Measurements from ENCODE around the gene UBXN11. TPM values are rescaled to one million over a fixed set of nuclear protein-coding genes. Genes with fewer than 3 reads are reported as not detected.

Gene UBXN11
- total RNA-seq, 1 donor from 2014 or later = 19.0 TPM

GRCh38 chr1:26233903-26234643 is 72.4 kb downstream of the UBXN11 start, which contains the start of gene CEP85:
Gene CEP85 (plus strand): TSS chr1:26234200. CDS start chr1:26239784, 5,584 bp downstream.
- Mint-ChIP-seq H3K27me3 (peaks cover 6% of the 10 kb centered on the region), H3K9me3 (no peaks in the 10 kb centered on the region), H3K36me3 (ENCODE audit: low read depth) (peaks cover 10% of the 10 kb centered on the region), H3K4me1 (peaks cover 31% of the 10 kb centered on the region), H3K27ac (peak within 1 kb of the TSS; percentile 91), H3K4me3 (peak within 1 kb of the TSS; percentile 96)
- DNase-seq = peak; percentile 99
- intact Hi-C loops (cut with micrococcal nuclease) = loop anchor here (1.0 to 5.0 kb wide), 4 partner anchors 65 to 197 kb away; partner anchors contain the start of genes PDIK1L and ZNF593

Other genes with a start within 250 kb of the UBXN11 start
- not detected in 2 replicates for gene TRIM63, start 239.0 kb downstream of the UBXN11 start, total RNA-seq
- 15.8 and 18.7 TPM in 2 replicates for gene PDIK1L, start 194.8 kb downstream of the UBXN11 start, total RNA-seq
- gene FAM110D, start 147.6 kb downstream of the UBXN11 start, total RNA-seq = 0.07 and 0.09 TPM in 2 replicates
- gene C1orf232, start 137.7 kb downstream of the UBXN11 start, total RNA-seq = not detected in 2 replicates
- 84.0 and 87.1 TPM in 2 replicates for gene ZNF593, start 136.7 kb downstream of the UBXN11 start, total RNA-seq
- gene ZNF593OS, start 134.8 kb downstream of the UBXN11 start, total RNA-seq = not detected in 2 replicates
- 4.0 and 6.2 TPM in 2 replicates for gene CNKSR1, start 129.1 kb downstream of the UBXN11 start, total RNA-seq
- not detected in 2 replicates for gene CATSPER4, start 116.0 kb downstream of the UBXN11 start, total RNA-seq
- 39.3 and 40.8 TPM in 2 replicates for gene CEP85, start 72.4 kb downstream of the UBXN11 start, total RNA-seq
- 463 and 474 TPM in 2 replicates for gene SH3BGRL3, start 26.6 kb downstream of the UBXN11 start, total RNA-seq
- 295 and 297 TPM in 2 replicates for gene CD52, start 11.3 kb upstream of the UBXN11 start, total RNA-seq
- gene CRYBG2, start 47.5 kb upstream of the UBXN11 start, total RNA-seq = 1.1 and 1.4 TPM in 2 replicates
- gene ZNF683, start 66.1 kb upstream of the UBXN11 start, total RNA-seq = not detected in 2 replicates
- gene LIN28A, start 104.2 kb upstream of the UBXN11 start, total RNA-seq = not detected in 2 replicates
- 57.0 and 60.2 TPM in 2 replicates for gene DHDDS, start 125.7 kb upstream of the UBXN11 start, total RNA-seq
- gene HMGN2, start 165.8 kb upstream of the UBXN11 start, total RNA-seq = 528 and 545 TPM in 2 replicates
- gene RPS6KA1, start 223.1 kb upstream of the UBXN11 start, total RNA-seq = 264 and 277 TPM in 2 replicates

Data from activated CD4-positive, alpha-beta T cell treated with anti-CD3 and anti-CD28 coated beads, Interleukin-2, amount 10 ng/mL, durations not matched to agents 24 days and 14 days (primary cell).